HTERT RPE-1 (cell line): ENCODE measurements around the gene LPCAT2.

Experiments
- in situ Hi-C: fragments of 300-500 bp; cut with MboI; formaldehyde crosslinking; loops from 4 replicates; pipeline ENCODE4 v1.14.3; 2020; ENCODE audit warnings: low sequenced_read_pairs

LPCAT2 gene

DNA sequence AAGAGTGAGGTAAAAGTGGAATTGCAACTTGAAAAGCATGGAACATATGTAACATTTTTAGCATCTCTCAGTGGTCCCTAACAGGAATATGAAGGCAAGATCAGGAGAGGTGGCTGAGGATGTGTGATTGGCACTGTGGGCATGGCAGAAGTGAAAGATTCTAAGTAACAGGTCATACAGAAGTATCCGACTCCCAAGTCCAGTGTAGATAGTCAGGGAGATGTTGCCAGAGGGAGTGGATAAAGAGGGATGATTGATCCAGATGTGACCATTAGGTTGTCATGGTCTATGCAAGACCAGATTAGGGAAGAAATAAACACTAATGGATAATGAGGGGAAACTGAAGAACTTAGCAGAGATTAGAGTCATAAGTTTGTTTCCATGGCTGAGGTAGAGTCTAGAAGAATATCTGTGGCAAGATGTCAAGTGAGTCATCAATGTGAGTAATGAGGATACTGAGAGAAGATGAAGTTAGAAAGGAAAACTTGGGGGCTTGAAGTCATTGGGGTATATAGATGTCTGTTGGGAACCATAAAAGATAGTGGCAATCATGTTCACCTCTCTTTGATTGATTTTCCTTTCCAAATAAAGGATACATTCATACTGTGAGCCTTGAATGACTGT is 33.7 kb downstream of the LPCAT2 start:
- in situ Hi-C loops: no loop called here

DNA sequence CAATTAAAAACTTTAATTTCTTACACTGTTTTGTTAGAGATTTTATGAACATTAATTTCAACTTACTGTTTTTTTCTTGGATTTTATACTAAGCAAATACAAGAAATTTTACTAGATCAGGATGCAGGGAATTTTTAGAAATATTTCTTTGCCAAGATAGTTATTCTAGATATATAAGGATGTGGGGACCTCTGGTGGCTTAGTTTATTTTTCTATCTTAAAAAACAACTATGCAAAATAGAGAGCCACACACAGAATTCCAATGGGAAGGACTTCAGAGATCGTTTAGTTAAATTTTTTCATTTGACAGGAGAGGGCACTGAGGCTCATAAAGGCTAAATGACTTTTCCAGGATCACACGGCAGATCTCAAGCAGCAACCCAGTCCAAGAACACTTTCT is 34.6 kb downstream of the LPCAT2 start:
- in situ Hi-C loops: no loop called here

DNA sequence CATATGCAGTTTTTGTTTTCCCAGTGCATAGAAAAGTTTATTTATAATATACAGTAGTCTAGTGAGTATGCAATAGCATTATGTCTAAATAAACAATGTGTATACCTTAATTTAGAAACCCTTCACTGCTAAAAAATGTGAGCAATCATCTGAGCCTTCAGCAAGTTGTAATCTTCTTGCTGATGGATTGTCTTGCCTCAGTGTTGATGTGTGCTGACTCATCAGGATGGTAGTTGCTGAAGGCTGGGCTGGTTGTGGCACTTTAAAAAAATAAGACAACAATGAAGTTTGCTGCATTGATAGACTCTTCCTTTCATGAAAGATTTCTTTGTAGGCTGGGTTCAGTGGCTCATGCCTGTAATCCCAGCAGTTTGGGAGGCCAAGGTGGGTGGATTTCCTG is 43.7 kb downstream of the LPCAT2 start:
- in situ Hi-C loops: no loop called here

DNA sequence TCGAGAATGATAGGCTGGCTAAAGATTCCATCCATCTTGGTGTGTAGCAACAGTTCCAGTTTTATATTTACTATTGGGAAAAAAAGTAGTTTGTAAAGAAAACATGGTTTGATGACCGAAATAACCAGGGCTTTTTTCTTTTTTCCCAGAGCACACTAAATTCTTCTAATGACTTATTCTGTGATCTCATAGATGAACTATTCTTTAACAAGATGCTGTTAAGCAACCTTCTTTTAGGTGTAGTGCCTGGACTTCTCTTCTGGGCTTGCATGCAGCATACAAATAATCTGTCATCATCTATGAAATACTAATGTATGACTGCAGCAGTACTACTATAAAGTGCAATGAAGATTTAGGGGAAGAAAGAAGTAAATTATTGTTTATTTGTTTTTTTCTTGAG is 46.6 kb downstream of the LPCAT2 start:
- in situ Hi-C loops: no loop called here

DNA sequence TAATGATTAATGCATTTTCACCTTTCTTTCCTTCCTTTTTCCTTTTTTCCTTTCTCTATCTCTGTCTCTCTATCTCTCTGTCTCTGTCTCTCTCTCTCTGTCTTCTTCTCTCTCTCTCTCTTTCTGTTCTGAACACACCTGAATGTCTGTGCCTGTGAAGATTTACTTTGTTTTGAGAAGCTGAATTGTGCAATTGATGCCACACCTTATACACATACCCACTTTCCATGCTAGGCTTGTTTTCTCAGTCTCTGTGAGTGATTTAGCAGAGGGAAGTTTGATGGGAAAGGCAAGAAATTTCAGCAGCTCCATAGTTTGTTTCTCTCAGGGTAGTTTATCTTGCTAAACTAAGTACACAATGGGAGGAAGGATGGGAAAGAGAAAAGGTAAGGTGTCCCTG is 48.3 kb downstream of the LPCAT2 start:
- in situ Hi-C loops: no loop called here

DNA sequence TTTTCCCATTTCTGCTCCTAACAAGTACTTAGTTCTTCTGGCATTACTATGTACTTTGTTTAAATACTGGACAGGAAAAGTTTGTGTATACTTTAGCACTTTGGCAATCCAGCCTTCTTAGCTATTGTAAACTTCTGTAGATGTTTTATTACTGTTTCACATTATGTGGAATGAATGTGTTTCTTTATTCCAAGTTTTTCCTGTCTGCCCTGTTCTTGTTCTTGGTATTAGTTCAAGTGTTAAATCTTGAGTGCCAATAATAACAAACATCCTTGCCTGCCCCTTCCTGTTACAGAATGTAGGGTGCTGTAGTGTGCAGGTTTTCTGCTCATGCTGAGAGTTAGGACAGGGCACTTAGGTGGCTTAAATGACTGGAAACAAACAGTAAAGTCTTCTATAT is 50.4 kb downstream of the LPCAT2 start:
- in situ Hi-C loops: no loop called here

DNA sequence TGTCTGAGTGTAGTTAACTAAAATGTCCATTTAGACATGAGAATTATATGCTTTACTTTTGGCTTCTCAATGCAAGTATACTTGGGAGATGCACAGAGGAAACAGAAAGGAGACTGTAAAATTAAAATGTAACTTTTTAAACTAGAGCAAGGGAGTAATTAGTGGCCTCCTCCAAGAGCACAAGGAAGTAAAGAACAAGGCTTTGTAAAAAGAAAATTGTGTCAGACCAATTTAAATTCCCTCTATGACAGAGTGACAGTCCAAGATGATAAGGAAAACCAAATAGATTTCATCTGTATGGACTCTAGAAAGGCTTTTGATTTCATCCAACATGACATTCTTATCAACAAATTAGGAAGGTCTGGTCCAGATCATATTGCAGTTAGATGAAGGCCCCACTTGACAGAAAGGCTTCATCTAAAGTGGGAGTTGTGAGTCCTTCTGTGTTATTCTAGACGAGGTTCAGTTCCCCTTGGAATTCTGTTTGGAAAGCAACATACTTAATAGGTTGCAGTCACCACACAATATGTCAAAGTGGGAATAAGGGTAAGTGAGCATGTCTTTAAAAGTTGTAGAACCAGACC is 51.2 kb downstream of the LPCAT2 start:
- in situ Hi-C loops: no loop called here

DNA sequence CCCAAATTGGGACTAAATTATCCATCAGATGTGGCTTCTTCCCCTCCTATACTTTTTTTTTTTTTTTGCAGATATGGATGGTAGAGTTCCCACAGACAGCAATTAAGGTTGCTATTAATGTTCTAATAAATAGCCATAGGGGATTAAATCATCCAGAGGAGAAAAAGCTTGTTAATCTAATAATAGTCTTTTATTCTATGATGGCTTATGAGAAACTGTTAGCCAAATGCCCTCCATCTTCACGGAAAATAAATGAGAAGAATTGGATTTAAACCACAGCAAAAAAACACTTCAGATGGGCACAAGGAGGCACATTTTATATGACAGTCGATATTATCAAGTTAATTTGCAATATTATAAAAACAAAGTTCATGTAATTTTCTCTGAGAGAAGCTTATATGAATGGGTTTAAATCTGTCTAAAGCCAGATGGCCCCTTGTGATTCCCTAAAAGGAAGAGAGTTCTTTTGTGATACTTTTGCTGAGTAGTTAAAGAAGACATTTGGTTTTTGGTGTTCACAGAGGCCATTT is 52.5 kb downstream of the LPCAT2 start:
- in situ Hi-C loops: no loop called here

DNA sequence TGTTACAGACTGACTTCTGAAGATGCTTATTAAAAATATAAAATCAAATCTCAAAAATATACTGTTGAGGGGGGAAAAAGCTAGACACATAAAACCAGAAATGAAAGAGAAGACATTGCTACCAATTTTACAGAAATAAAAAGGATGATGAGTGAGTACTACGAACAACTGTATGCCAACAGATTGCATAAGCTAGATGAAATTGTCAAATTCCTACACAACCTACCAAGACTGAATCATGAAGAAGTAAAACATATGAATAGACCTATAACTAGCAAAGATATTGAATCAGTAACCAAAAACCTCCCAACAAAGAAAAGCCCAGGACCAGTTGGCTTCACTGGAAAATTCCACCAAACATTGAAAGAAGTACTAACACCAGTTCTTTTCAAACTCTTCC is 54.1 kb downstream of the LPCAT2 start:
- in situ Hi-C loops: no loop called here

DNA sequence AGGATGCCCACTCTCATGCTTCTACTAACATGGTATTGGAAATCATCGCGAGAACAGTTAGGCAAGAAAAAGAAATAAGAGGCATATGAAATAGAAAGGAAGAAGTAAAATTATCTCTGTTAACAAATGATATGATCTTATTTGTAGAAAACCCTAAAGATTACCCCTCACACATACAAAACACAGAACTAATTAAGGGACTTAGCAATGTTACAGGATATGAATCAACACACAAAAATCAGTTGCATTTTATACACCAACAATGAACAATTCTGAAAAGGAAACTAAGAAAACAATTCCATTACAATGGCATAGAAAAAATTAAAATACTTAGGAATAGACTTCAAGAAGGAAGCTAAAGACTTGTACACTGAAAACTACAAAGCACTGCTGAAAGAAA is 54.9 kb downstream of the LPCAT2 start:
- in situ Hi-C loops: no loop called here

DNA sequence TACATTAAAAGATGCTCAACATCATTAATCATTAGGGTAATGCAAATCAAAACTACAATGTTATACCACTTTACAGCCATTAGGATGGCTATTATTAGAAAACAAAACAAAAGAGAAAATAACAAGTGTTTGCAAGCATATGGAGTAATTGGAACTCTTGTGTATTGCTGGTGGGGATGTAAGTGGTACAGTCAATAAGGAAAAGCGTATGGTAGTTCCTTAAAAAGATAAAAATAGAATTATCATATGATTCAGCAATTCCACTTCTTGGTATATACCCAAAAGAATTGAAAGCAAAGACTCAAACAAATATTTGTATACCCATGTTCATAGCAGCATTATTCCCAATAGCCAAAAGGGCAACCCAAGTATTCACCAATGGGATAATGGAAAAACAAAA is 56.2 kb downstream of the LPCAT2 start:
- in situ Hi-C loops: no loop called here

DNA sequence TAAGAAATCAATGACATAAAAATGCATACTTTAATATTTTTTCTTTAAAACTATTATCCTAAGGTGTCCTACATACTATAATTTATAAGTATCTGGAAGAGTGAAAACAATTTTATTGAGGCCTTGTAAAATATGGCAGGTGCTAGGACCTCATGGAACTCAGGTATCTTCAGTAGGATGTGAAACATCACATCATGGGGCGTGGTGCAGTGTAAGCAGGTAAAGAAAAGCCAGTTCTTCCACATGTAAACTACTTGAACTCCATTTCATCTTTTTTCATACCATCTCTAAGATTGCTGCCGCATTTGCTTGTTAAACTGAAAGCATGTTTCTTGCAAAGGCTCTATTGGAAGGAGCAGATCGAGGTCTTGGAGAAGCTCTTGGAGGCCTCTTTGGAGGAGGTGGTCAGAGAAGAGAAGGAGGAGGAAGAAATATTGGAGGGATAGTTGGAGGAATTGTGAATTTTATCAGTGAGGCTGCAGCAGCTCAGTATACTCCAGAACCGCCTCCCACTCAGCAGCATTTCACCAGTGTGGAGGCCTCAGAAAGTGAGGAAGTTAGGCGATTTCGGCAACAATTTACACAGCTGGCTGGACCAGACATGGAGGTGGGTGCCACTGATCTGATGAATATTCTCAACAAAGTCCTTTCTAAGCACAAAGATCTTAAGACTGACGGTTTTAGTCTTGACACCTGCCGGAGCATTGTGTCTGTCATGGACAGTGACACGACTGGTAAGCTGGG is 57.7 kb downstream of the LPCAT2 start, which contains the start of gene CAPNS2:
Gene CAPNS2, plus strand, starts transcription at position 253 of the 744 bp plus-strand sequence. Its CDS starts 73 bp downstream, at position 326.
- in situ Hi-C loops: no loop called here

DNA sequence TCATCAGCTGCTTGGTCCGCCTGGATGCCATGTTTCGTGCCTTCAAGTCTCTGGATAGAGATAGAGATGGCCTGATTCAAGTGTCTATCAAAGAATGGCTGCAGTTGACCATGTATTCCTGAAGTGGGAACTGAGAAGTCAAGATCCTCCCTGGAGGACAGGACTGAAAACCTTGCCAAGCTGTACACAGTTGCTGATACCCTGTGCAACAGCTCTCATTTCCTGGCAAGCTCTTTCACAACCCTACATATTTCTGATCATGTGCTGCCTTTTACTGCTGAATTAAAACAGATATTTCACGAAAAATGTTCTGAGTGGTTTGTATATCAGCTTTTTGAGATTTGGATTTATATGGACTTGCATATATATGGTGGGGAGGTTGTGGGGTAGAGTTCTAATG is 58.5 kb downstream of the LPCAT2 start:
- in situ Hi-C loops: no loop called here

DNA sequence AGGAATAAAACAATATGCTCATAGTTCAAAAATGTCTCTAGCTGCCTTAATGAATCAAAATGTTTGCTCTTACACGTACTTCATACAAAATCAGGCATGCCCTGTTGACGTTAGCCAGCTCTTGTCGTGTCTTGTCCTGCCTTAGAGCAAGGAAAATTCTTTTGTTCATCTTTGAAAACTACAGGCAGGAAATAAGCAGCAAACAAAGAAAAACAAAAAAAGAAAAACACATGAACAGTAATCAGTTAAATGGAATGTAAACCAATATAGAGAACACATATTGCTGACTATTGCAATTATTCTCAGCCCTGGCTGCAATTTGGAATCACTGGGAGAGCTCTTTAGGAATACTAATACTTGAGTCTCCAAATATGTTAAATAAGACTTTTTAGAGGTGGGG is 59.3 kb downstream of the LPCAT2 start:
- in situ Hi-C loops: no loop called here

DNA sequence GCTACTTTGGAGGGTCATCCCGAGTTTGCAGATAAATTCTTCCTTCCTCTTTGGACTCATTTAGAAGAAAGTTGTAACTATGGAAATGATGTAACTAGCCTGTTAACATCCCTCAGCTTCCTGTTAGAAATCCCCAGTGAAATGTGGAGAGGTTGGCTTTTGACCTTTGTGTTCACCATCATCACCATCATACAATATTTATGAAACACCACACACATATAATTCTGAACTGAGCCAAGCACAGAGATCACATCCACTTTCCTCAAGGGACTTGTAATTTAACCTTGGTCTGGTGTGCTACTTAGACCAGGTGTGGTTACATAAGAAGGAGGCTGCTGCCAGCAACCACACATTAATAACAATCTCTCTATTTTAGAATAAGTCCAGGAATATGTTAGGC is 60.2 kb downstream of the LPCAT2 start:
- in situ Hi-C loops: no loop called here

DNA sequence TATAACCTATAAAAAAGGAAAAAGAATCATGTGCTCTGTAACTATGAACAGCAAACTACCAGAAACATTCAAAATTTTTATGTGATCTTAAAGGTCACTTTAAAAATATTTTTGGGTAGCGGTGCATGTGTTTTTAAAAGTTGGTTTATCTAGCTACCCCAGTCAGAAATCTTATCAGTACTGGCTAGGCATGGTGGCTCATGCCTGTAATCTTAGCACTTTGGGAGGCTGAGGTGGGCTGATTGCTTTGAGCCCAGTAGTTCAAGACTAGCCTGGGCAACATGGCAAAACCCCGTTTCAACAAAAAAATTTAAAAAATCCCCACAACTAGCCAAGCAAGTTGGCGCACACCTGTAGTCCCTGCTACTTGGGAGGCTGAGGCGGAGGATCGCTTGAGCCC is 61.3 kb downstream of the LPCAT2 start:
- in situ Hi-C loops: no loop called here

DNA sequence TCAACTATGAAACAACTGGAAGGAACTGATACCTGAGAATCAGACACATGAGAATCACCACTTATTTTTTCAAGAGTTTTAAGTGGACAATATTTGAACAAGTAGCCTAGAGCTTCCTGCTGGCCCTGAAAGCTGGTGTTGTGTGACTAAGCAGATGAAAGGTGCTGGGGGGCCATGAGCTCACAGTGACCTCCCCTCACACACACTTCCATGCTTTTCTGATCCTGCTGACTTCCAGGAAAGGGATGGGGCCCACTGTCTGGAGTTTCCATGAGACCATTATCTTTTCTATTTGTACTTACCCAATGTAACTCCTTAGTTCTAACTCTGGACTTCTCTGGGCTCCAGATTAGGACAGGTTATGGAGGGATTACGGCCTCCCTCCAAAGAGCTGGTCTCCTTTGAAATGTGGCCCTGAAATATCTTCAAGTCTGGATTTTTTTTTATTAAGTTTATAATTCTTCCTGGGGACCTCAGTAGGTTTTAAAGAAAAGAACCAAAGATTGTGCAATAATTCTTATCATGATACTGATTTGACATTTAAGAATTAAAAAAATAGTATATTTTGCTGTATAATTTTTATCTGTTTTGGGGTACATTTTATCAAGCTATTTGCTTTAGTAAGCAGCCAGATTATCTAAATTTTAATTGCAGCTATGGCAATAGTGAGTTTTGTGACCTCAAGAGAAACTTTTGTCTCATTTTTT is 62.5 kb downstream of the LPCAT2 start:
- in situ Hi-C loops: no loop called here

DNA sequence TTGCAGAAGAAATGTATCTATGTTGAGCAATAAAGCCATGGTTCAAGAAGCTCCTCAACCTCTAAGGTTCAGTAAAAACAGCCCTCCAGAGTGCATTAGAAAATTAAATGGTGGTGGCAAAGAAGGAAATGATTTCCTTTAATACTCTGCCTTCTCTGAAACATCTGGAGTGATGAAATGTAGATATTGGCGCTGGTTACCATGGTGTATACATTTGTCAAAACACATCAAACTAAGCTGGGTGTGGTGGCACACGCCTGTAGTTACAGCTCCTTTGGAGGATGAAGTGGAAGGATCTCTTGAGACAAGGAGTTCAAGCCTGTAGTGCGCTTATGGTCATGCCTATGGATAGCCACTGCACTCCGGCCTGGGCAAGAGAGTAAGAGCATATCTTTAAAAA is 63.6 kb downstream of the LPCAT2 start:
- in situ Hi-C loops: no loop called here

DNA sequence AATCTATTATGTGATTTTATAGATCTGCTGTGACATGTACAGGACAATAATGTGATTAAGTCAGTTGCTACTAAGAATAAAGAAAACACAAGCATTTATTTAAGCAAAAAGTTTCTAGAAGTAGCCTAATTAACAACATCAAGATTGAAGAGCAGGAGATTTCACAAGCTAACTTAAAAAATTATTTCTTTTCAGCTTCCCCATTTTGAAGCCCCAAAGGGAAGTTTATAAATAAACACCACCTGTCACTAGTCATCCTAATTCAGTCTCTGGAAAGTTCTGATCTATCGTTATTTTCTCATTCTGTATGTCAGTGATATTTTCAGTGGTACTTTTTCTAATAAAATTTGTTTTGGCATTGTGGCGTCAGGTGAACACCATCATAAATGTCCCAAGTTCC is 65.9 kb downstream of the LPCAT2 start:
- in situ Hi-C loops: no loop called here

DNA sequence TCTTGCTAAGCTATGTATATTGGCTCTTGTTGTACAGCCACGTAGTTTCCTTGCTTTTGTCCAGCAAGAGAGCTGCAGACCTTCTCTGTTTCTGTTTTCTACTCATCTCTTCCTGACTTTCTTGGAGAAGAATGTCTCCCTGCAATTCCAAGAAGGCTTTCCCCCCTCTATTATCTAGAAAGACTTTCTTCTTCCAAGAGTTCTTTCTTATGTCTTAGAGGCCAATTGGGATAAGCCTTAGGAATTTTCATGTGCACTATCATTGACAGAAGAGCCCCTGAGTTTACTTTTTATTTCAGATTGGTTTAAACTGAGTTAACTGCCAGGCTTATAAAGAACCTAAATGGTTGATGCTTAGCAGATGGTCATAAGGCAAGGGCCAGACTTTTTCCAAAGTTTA is 66.6 kb downstream of the LPCAT2 start:
- in situ Hi-C loops: no loop called here

DNA sequence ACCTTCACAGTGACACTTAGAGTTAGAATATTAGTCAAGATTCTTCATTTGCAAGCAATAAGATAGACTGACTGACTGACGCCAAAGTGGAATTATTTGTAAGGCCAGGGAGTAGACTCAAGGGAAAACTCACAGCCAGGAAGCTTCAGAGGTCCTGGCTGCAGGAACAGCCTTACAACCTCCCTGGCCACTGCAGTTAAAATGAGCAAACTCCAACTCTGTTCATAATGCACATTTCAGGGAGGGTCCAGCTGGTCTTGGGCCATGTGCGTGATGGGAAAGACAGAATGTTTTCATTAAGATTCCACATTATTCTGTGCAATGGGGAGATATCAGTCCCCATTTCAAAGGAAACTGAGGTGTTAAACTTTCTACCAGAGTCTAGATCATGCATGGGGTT is 67.5 kb downstream of the LPCAT2 start:
- in situ Hi-C loops: no loop called here

DNA sequence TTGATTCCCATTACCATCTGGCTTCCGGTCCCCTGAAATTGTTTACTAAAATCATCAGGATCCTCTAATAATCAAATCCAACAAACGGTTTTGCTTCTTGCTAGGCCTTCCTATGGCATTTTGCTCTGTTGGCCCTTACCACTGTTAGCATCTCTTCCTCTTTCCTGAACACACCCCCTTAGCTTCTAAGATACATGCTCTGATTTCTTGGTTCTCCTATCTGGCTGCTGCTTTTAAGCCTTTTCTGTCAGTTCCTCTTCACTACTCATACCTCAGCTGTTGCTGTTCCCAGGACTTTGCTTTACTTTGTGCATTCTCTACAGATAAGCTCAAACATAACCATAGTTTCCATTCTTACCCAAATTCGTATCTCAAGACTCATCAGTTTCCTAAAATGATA is 69.0 kb downstream of the LPCAT2 start:
- in situ Hi-C loops: no loop called here
